HG02763 (cell line): Measurements from ENCODE around the gene IER2.
A peak's percentile ranks its signal among the peaks of the same experiment; 100 is the strongest.
"Not testable (repeated sequence)": the region's sequence is repeated elsewhere in the genome, so short reads cannot be mapped to it uniquely, and the experiment has no call there.

Experiments used
- ATAC-seq: cut with Tn5 transposase; IDR thresholded peaks from one replicate; pipeline ENCODE4 v1.9.1; 2021; ENCODE audit warnings: mild to moderate bottlenecking, moderate library complexity; ENCODE audit not compliant: unreplicated experiment

IER2 gene

GRCh38 chr19:13138171-13138915 is 11.9 kb upstream of the IER2 start:
- no peak for ATAC-seq

GRCh38 chr19:13138916-13139198 is 11.4 kb upstream of the IER2 start:
- no peak for ATAC-seq

- ATAC-seq: no peak
These were observed 10.4 kb upstream of the IER2 start for GRCh38 chr19:13139633-13140311.

GRCh38 chr19:13146763-13147563 is 3.2 kb upstream of the IER2 start:
- ATAC-seq: no peak

GRCh38 chr19:13149173-13149627 is 1.0 kb upstream of the IER2 start:
- ATAC-seq: not testable (repeated sequence)

- no peak for ATAC-seq
These were observed 504 bp upstream of the IER2 start for GRCh38 chr19:13149628-13150186.

GRCh38 chr19:13150931-13151604 is 857 bp downstream of the IER2 start:
- no peak for ATAC-seq

GRCh38 chr19:13151605-13152355 is 1.6 kb downstream of the IER2 start:
- peak; percentile 37 for ATAC-seq

- peak; percentile 3 for ATAC-seq
These were observed 2.3 kb downstream of the IER2 start for GRCh38 chr19:13152356-13152973.

- peak; percentile 25 for ATAC-seq
These were observed 2.9 kb downstream of the IER2 start for GRCh38 chr19:13152974-13153568.

- ATAC-seq: no peak
These were observed 3.5 kb downstream of the IER2 start for GRCh38 chr19:13153569-13154240.

GRCh38 chr19:13154241-13154778 is 4.1 kb downstream of the IER2 start:
- no peak for ATAC-seq

GRCh38 chr19:13154911-13155471 is 4.8 kb downstream of the IER2 start:
- no peak for ATAC-seq

GRCh38 chr19:13155472-13156359 is 5.5 kb downstream of the IER2 start:
- peak; percentile 20 for ATAC-seq

GRCh38 chr19:13159713-13160112 is 9.5 kb downstream of the IER2 start:
- no peak for ATAC-seq

- ATAC-seq: no peak
These were observed 10.3 kb downstream of the IER2 start for GRCh38 chr19:13160557-13160956.
